ENCODE results near the gene OLFML2A. TPM values are rescaled to one million over a fixed set of nuclear protein-coding genes. Genes with fewer than 3 reads are reported as not detected.

Gene OLFML2A
- total RNA-seq, 1 experiment from 2014 or later, result 5.8 TPM

- Histone ChIP-seq H3K14ac (ENCODE audit: insufficient read depth, low read length) (0 out of 2 replicates have a peak overlapping the region, but pooled peaks have one; percentile 21), H3K4me2 (ENCODE audit: insufficient read depth, insufficient read length, low read length) (no peak overlapping the region), H3K4ac (ENCODE audit: low read depth, low read length) (no peak overlapping the region), H3K27me3 (ENCODE audit: insufficient read depth, low read length) (no peaks in the 10 kb centered on the region), H2BK15ac (ENCODE audit: low read depth, low read length) (no peak overlapping the region), H4K91ac (ENCODE audit: insufficient read length, low read depth, low read length) (no peak overlapping the region), H3K23me2 (ENCODE audit: insufficient read length, low read depth, low read length, poor library complexity, severe bottlenecking) (no peaks in the 10 kb centered on the region), H3K27ac (ENCODE audit: insufficient read length, low read depth, low read length) (no peak overlapping the region), H2AK5ac (ENCODE audit: insufficient read length, low read length) (no peak overlapping the region), H3K79me1 (ENCODE audit: insufficient read depth, low read depth, low read length, poor library complexity, severe bottlenecking) (no peaks in the 10 kb centered on the region), H4K5ac (ENCODE audit: insufficient read length, low read depth, low read length) (no peak overlapping the region), H2BK12ac (ENCODE audit: insufficient read length, low read depth, low read length) (no peak overlapping the region), H3K9me3 (ENCODE audit: control insufficient read depth, low read depth, low read length) (no peaks in the 10 kb centered on the region), H2BK5ac (ENCODE audit: insufficient read length, low read length) (no peak overlapping the region), H3K23ac (ENCODE audit: insufficient read length, low read depth, low read length) (no peak overlapping the region), H3K18ac (ENCODE audit: insufficient read length, low read depth, low read length) (no peak overlapping the region), H3K56ac (ENCODE audit: insufficient read length, low read depth, low read length) (no peak overlapping the region), H2AFZ (ENCODE audit: low read length) (no peak overlapping the region), H3K79me2 (ENCODE audit: insufficient read depth, low read length) (no peaks in the 10 kb centered on the region), H3K9ac (ENCODE audit: extremely low read depth, insufficient read length, low read length) (no peak overlapping the region), H3K4me1 (ENCODE audit: insufficient read depth, low read length) (peaks cover 3% of the 10 kb centered on the region; the same call in 1 of the 2 replicates), H3T11ph (ENCODE audit: low read length) (no peak overlapping the region), H4K20me1 (ENCODE audit: control insufficient read depth, insufficient read depth, insufficient read length) (no peaks in the 10 kb centered on the region), H4K8ac (replicated peaks; ENCODE audit: insufficient read length, low read depth, low read length) (no peak overlapping the region), H2BK20ac (ENCODE audit: low read depth, low read length, poor library complexity, severe bottlenecking) (no peak overlapping the region), H2BK120ac (ENCODE audit: low read depth, low read length, poor library complexity, severe bottlenecking) (no peak overlapping the region)
- Mint-ChIP-seq H3K4me1 (peaks cover 32 to 37% of the 10 kb centered on the region in 2 experiments), H3K27me3 (ENCODE audit: low read depth) (no peaks in the 10 kb centered on the region), H3K36me3 (ENCODE audit: insufficient read depth in 1 of 3, low read depth in 3 of 3) (no peaks in the 10 kb centered on the region; a peak in 1 of 7 replicates), H3K9me3 (no peaks in the 10 kb centered on the region), H3K4me3 (no peak overlapping the region), H3K27ac (peak overlapping the region; percentile 34 to 68 (median 65); a peak in 2 of 7 replicates)
- no peak for TF ChIP-seq CTCF (conservative IDR thresholded peaks at IDR 0.05)
- no CpG with 5 or more reads among the region's 5 CpGs for WGBS (ENCODE audit: extremely low coverage, insufficient read length, low lambda C conversion rate)
- DNase-seq, result no peak
Observed at GRCh38 chr9:124814164-124814535, 37.2 kb downstream of the OLFML2A start.
